HEK293T (cell line): ENCODE results near the gene CLASP1.
"Not testable (repeated sequence)": the region's sequence is repeated elsewhere in the genome, so short reads cannot be mapped to it uniquely, and the experiment has no call there.

Experiments
- CTCF ChIA-PET: fragments of 350-600 bp; formaldehyde crosslinking; extraction: SDS; loops from one replicate; lab custom pipeline; 2021; ENCODE audit warnings: antibody characterized with exemption, inconsistent platforms; lab: Yijun Ruan, JAX
- POLR2A ChIA-PET: fragments of 350-600 bp; formaldehyde crosslinking; extraction: SDS; loops from one replicate; lab custom pipeline; 2020; ENCODE audit warnings: antibody characterized with exemption, inconsistent platforms; lab: Yijun Ruan, JAX
- DNase-seq: peaks from one replicate; pipeline ENCODE4 v3.0.0; 2012; ENCODE audit warnings: mixed read lengths; ENCODE audit errors: extremely low spot score
- ARNT ChIP-seq: fragments of 450-650 bp; IDR thresholded peaks from 2 replicates; pipeline ENCODE4 v1.6.1; 2017; ENCODE audit warnings: mild to moderate bottlenecking
- BHLHE40 ChIP-seq: fragments of 450-650 bp; IDR thresholded peaks from 2 replicates; pipeline ENCODE4 v1.6.1; 2016; ENCODE audit warnings: mild to moderate bottlenecking, moderate library complexity, borderline replicate concordance
- CTBP1 ChIP-seq: fragments of 450-650 bp; IDR thresholded peaks from 2 replicates; pipeline ENCODE4 v1.6.1; 2016; ENCODE audit warnings: borderline replicate concordance
- ELF4 ChIP-seq: fragments of 450-650 bp; IDR thresholded peaks from 2 replicates; pipeline ENCODE4 v1.6.1; 2017; ENCODE audit warnings: antibody characterized with exemption
- FOXA1 ChIP-seq: fragments of 450-650 bp; IDR thresholded peaks from 2 replicates; pipeline ENCODE4 v1.6.1; 2016; ENCODE audit warnings: mild to moderate bottlenecking
- FOXK2 ChIP-seq: fragments of 450-650 bp; IDR thresholded peaks from 2 replicates; pipeline ENCODE4 v1.6.1; 2016; ENCODE audit warnings: mild to moderate bottlenecking
- FOXM1 ChIP-seq: fragments of 450-650 bp; IDR thresholded peaks from 2 replicates; pipeline ENCODE4 v1.6.1; 2017; ENCODE audit warnings: mild to moderate bottlenecking, borderline replicate concordance
- HDGF ChIP-seq: fragments of 450-650 bp; IDR thresholded peaks from 2 replicates; pipeline ENCODE4 v1.6.1; 2017; ENCODE audit warnings: antibody characterized with exemption, borderline replicate concordance
- L3MBTL2 ChIP-seq: fragments of 450-650 bp; conservative IDR thresholded peaks from 2 replicates; pipeline ENCODE4 v1.6.1; 2016; ENCODE audit warnings: mild to moderate bottlenecking
- LEF1 ChIP-seq: fragments of 450-650 bp; IDR thresholded peaks from 2 replicates; pipeline ENCODE4 v1.6.1; 2017; ENCODE audit warnings: mild to moderate bottlenecking, borderline replicate concordance
- NFRKB ChIP-seq: fragments of 450-650 bp; IDR thresholded peaks from 2 replicates; pipeline ENCODE4 v1.6.1; 2016; ENCODE audit warnings: mild to moderate bottlenecking, moderate library complexity
- SP1 ChIP-seq: fragments of 450-650 bp; IDR thresholded peaks from 2 replicates; pipeline ENCODE4 v1.6.1; 2017
- SUZ12 ChIP-seq: fragments of 450-650 bp; IDR thresholded peaks from 2 replicates; pipeline ENCODE4 v1.6.1; 2016; ENCODE audit warnings: mild to moderate bottlenecking
- TARDBP ChIP-seq: fragments of 450-650 bp; IDR thresholded peaks from 2 replicates; pipeline ENCODE4 v1.6.1; 2016
- ZNF384 ChIP-seq: fragments of 450-650 bp; IDR thresholded peaks from 2 replicates; pipeline ENCODE4 v1.6.1; 2016
- TF ChIP-seq, protein P1 (sequence below): fragments of 450-650 bp; IDR thresholded peaks from 2 replicates; pipeline ENCODE4 v1.6.1; 2016

Gene CLASP1

GRCh38 chr2:121649149-121649595 is at the start of gene CLASP1:
Gene CLASP1 (minus strand): TSS chr2:121649462. CDS start chr2:121605895, 43,567 bp downstream.
- POLR2A ChIA-PET = interaction anchor here (0.7 to 3.4 kb wide), 18 partner anchors 7 to 119 kb away, joined by 3 to 57 read pairs (median 4); partner anchors contain the start of genes NIFK and RNU4ATAC
- CTCF ChIA-PET = interaction anchor here (1.4 kb wide), 1 partner anchor 119 kb away, joined by 4 read pairs; the partner anchor contains the start of gene RNU4ATAC
- TF ChIP-seq BHLHE40 (no peak), HDGF (no peak), FOXM1 (no peak), ZNF384 (peak; percentile 97)
- DNase-seq = peak; percentile 95

- TF ChIP-seq, protein P1, sequence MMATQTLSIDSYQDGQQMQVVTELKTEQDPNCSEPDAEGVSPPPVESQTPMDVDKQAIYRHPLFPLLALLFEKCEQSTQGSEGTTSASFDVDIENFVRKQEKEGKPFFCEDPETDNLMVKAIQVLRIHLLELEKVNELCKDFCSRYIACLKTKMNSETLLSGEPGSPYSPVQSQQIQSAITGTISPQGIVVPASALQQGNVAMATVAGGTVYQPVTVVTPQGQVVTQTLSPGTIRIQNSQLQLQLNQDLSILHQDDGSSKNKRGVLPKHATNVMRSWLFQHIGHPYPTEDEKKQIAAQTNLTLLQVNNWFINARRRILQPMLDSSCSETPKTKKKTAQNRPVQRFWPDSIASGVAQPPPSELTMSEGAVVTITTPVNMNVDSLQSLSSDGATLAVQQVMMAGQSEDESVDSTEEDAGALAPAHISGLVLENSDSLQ = no peak
- TF ChIP-seq SP1 = no peak
- ChIA-PET CTCF (no interaction called here), POLR2A (interaction anchor here (1.2 kb wide), 1 partner anchor 39 kb away, joined by 3 read pairs; the partner anchor contains the start of gene NIFK)
- no peak for DNase-seq
Measured at GRCh38 chr2:121698318-121698930, 49.2 kb upstream of the CLASP1 start.

- POLR2A ChIA-PET = interaction anchor here (0.8 kb wide), 1 partner anchor 40 kb away, joined by 3 read pairs; the partner anchor contains the start of gene NIFK
- no peak for TF ChIP-seq ZNF384
- no peak for TF ChIP-seq ARNT
- no peak for TF ChIP-seq BHLHE40
- TF ChIP-seq FOXA1 = no peak
- TF ChIP-seq LEF1 = no peak
- no peak for TF ChIP-seq NFRKB
- no peak for TF ChIP-seq SP1
- TF ChIP-seq HDGF = no peak
- no peak for TF ChIP-seq CTBP1
- TF ChIP-seq FOXK2 = no peak
- no peak for TF ChIP-seq L3MBTL2
- TF ChIP-seq FOXM1 = no peak
- no peak for TF ChIP-seq TARDBP
- TF ChIP-seq ELF4 = no peak
- DNase-seq = no peak
- CTCF ChIA-PET = interaction anchor here (0.6 kb wide), 1 partner anchor 103 kb away, joined by 3 read pairs; no protein-coding TSS in a partner anchor
Measured at GRCh38 chr2:121697108-121697631, 47.9 kb upstream of the CLASP1 start.

DNA sequence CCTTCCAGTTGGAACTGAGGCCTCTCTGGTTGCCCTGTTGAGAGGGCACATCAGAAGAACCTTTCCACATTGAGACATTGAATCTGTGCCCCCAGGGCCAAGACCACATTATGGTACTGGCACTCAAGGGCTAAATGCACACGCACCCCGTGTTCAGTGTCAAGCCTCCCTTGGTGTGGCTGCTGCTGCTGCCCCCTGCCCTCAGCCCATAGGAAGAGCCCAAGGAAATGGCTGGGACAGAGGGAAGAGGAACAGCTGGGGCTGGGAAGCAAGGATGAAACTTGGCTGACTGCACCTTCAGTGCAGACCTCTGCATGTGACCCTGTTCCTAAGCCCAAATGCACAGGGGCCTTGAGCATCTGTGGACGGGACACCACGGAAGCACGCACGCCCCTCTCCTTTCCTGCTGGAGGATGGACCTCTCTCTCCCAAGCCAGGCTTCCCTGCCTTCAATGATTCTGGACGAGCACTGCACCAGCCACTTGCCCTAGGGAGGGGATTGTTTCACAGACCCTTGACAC is 47.2 kb upstream of the CLASP1 start:
- TF ChIP-seq SP1 (no peak), ZNF384 (no peak), FOXA1 (no peak), SUZ12 (no peak)
- TF ChIP-seq, protein P1 = no peak
- POLR2A ChIA-PET = no interaction called here
- DNase-seq = no peak
- CTCF ChIA-PET = no interaction called here

GRCh38 chr2:121695171-121695451 is 45.8 kb upstream of the CLASP1 start:
- TF ChIP-seq FOXA1 (no peak), FOXK2 (no peak), BHLHE40 (no peak), HDGF (no peak), CTBP1 (no peak), SP1 (no peak), ELF4 (no peak), L3MBTL2 (no peak), TARDBP (no peak), LEF1 (no peak), SUZ12 (no peak), ARNT (no peak), NFRKB (no peak), ZNF384 (no peak), FOXM1 (no peak)
- TF ChIP-seq, protein P1 = no peak
- CTCF ChIA-PET = no interaction called here
- DNase-seq = no peak
- POLR2A ChIA-PET = interaction anchor here (1.1 kb wide), 1 partner anchor 164 kb away, joined by 5 read pairs; the partner anchor contains the start of gene RNU4ATAC

GRCh38 chr2:121694398-121695170 is 45.3 kb upstream of the CLASP1 start:
- ChIA-PET CTCF (no interaction called here), POLR2A (interaction anchor here (1.1 kb wide), 1 partner anchor 164 kb away, joined by 5 read pairs; the partner anchor contains the start of gene RNU4ATAC)
- DNase-seq = no peak
- no peak for TF ChIP-seq ZNF384
- no peak for TF ChIP-seq FOXK2
- no peak for TF ChIP-seq HDGF
- TF ChIP-seq SUZ12 = no peak
- no peak for TF ChIP-seq L3MBTL2
- no peak for TF ChIP-seq FOXM1
- TF ChIP-seq NFRKB = no peak

GRCh38 chr2:121690572-121690971 is 41.3 kb upstream of the CLASP1 start:
- CTCF ChIA-PET, DNase-seq: not testable (repeated sequence)
- POLR2A ChIA-PET = interaction anchor here (0.9 kb wide), 1 partner anchor 9 kb away, joined by 3 read pairs; no protein-coding TSS in a partner anchor
